Activated T-cell treated with anti-CD3 and anti-CD28 coated beads, Interleukin-2, amount 50 U/mL, for 48 hours (primary cell): ENCODE results near the gene FOXO6.
A peak's percentile ranks its signal among the peaks of the same experiment; 100 is the strongest.

Experiments used
- DNase-seq, 2 experiments: peaks; one replicate each; pipeline ENCODE4 v3.0.0-alpha.2; 2020

Gene FOXO6

GRCh38 chr1:41360786-41361494 is at the start of gene FOXO6:
FOXO6 (plus strand) TSS chr1:41361434.
- DNase-seq, result peak; percentile 94

GRCh38 chr1:41312991-41313645 is 48.1 kb upstream of the FOXO6 start:
- DNase-seq, result no peak

- peak; percentile 35 to 39 for DNase-seq
These were observed 47.5 kb upstream of the FOXO6 start for GRCh38 chr1:41313661-41314131.

GRCh38 chr1:41314376-41315145 is 46.7 kb upstream of the FOXO6 start:
- no peak for DNase-seq

GRCh38 chr1:41315146-41315822 is 46.0 kb upstream of the FOXO6 start:
- no peak for DNase-seq

GRCh38 chr1:41315871-41316270 is 45.4 kb upstream of the FOXO6 start:
- no peak for DNase-seq

- no peak for DNase-seq
These were observed 43.9 kb upstream of the FOXO6 start for GRCh38 chr1:41317361-41317760.

GRCh38 chr1:41318135-41318534 is 43.1 kb upstream of the FOXO6 start:
- no peak for DNase-seq

GRCh38 chr1:41319106-41319755 is 42.0 kb upstream of the FOXO6 start:
- no peak for DNase-seq

- no peak for DNase-seq
These were observed 41.2 kb upstream of the FOXO6 start for GRCh38 chr1:41319807-41320711.

- DNase-seq, result no peak
These were observed 40.1 kb upstream of the FOXO6 start for GRCh38 chr1:41320895-41321676.

GRCh38 chr1:41322101-41322661 is 39.1 kb upstream of the FOXO6 start:
- no peak for DNase-seq

- peak; percentile 54 to 66 for DNase-seq
These were observed 38.4 kb upstream of the FOXO6 start for GRCh38 chr1:41322835-41323234.

- DNase-seq, result no peak
These were observed 38.0 kb upstream of the FOXO6 start for GRCh38 chr1:41323243-41323642.

GRCh38 chr1:41325801-41326200 is 35.4 kb upstream of the FOXO6 start:
- DNase-seq, result no peak

GRCh38 chr1:41327383-41327999 is 33.7 kb upstream of the FOXO6 start:
- DNase-seq, result no peak

GRCh38 chr1:41328001-41328615 is 33.1 kb upstream of the FOXO6 start:
- DNase-seq, result no peak

- no peak for DNase-seq
These were observed 32.2 kb upstream of the FOXO6 start for GRCh38 chr1:41328780-41329640.
